H1 (cell line): Measurements from ENCODE around the gene CELF2. TPM values are rescaled to one million over a fixed set of nuclear protein-coding genes. Genes with fewer than 3 reads are reported as not detected.

ENCODE experiments used
- CTCF ChIA-PET: fragments of 300-600 bp; sonication (Branson Sonifier 250); formaldehyde crosslinking; loops from one replicate; lab custom pipeline; 2021; ENCODE audit not compliant: partially characterized antibody; lab: Charles Lee
- POLR2A ChIA-PET: fragments of 300-600 bp; sonication (Branson Sonifier 250); formaldehyde crosslinking; loops from one replicate; lab custom pipeline; 2021; ENCODE audit warnings: inconsistent platforms; ENCODE audit not compliant: partially characterized antibody; lab: Charles Lee
- DNase-seq, 2 experiments: peaks; one replicate each; pipeline versions ENCODE4 v3.0.0 to v3.0.0-alpha.2; 2010 to 2022; ENCODE audit warnings: low spot score in 2 of 2, low read depth in 1 of 2, mixed read lengths in 1 of 2
- FAIRE-seq: peaks from 2 replicates; lab custom pipeline; 2011; peaks lifted over from hg19 to GRCh38; lab: Jason Lieb, UNC
- H2AFZ ChIP-seq: 2 replicates; pipeline ENCODE4 v1.8.1; 2012; ENCODE audit warnings: low read length, inconsistent platforms
- H2AK5ac ChIP-seq: 2 replicates; pipeline ENCODE4 v1.6.1; 2013; ENCODE audit warnings: low read depth, low read length
- H2BK120ac ChIP-seq: replicated peaks from 2 replicates; pipeline ENCODE3; 2013; ENCODE audit warnings: low read depth, low read length, inconsistent platforms
- H2BK12ac ChIP-seq: 2 replicates; pipeline ENCODE4 v1.6.1; 2013; ENCODE audit warnings: low read depth, low read length
- H2BK15ac ChIP-seq: 2 replicates; pipeline ENCODE4 v1.6.1; 2013; ENCODE audit warnings: low read length
- H2BK20ac ChIP-seq: 2 replicates; pipeline ENCODE4 v1.6.1; 2013; ENCODE audit warnings: low read length
- H2BK5ac ChIP-seq: 2 replicates; pipeline ENCODE4 v1.6.1; 2013; ENCODE audit warnings: low read depth, low read length
- H3K14ac ChIP-seq: 2 replicates; pipeline ENCODE4 v1.6.1; 2013; ENCODE audit warnings: inconsistent platforms; ENCODE audit not compliant: insufficient read length
- H3K18ac ChIP-seq: 2 replicates; pipeline ENCODE4 v1.6.1; 2013; ENCODE audit warnings: low read length; ENCODE audit errors: extremely low read depth
- H3K23ac ChIP-seq: 2 replicates; pipeline ENCODE4 v1.6.1; 2013; ENCODE audit warnings: inconsistent platforms; ENCODE audit not compliant: insufficient read length
- H3K23me2 ChIP-seq: 2 replicates; pipeline ENCODE4 v1.6.1; 2013; ENCODE audit warnings: low read depth, low read length
- H3K27ac ChIP-seq: 2 replicates; pipeline ENCODE4 v1.6.1; 2011; ENCODE audit warnings: low read depth, low read length, inconsistent platforms
- H3K27me3 ChIP-seq, 4 experiments: replicated peaks in 1 of 4; 1 replicate in 1 of 4; 2 replicates in 3 of 4; pipeline versions ENCODE4 v1.6.1 to v1.8.1; 2011 to 2013; ENCODE audit warnings: low read length in 3 of 4, mild to moderate bottlenecking in 3 of 4, inconsistent platforms in 2 of 4, mixed read lengths in 2 of 4, moderate library complexity in 1 of 4; ENCODE audit not compliant: control insufficient read depth in 3 of 4, insufficient read depth in 3 of 4; ENCODE audit errors: extremely low read depth in 1 of 4
- H3K36me3 ChIP-seq, 4 experiments: 2 replicates each; pipeline versions ENCODE4 v1.6.1 to v1.8.1; 2011 to 2013; ENCODE audit warnings: mild to moderate bottlenecking in 4 of 4, low read length in 3 of 4, moderate library complexity in 2 of 4, control low read depth in 1 of 4, inconsistent platforms in 1 of 4; ENCODE audit not compliant: insufficient read depth in 4 of 4, control insufficient read depth in 2 of 4
- H3K4ac ChIP-seq: replicated peaks from 2 replicates; pipeline ENCODE3; 2013; ENCODE audit warnings: low read length, low read depth, mixed read lengths, inconsistent platforms; ENCODE audit not compliant: insufficient read length
- H3K4me1 ChIP-seq, 4 experiments: replicated peaks in 1 of 4; 1 replicate in 1 of 4; 2 replicates in 3 of 4; pipeline versions ENCODE4 v1.6.1 to v1.8.1; 2011 to 2013; ENCODE audit warnings: low read length in 3 of 4, inconsistent platforms in 2 of 4, mixed read lengths in 1 of 4; ENCODE audit not compliant: insufficient read depth in 4 of 4, control insufficient read depth in 3 of 4
- H3K4me2 ChIP-seq, 2 experiments: 2 replicates each; pipeline versions ENCODE4 v1.6.1 to v1.8.1; 2011 to 2013; ENCODE audit warnings: low read depth in 2 of 2, low read length in 2 of 2, control low read depth in 1 of 2, inconsistent platforms in 1 of 2, mild to moderate bottlenecking in 1 of 2; ENCODE audit not compliant: insufficient read depth in 1 of 2
- H3K4me3 ChIP-seq, 4 experiments: fragments of 200-600, 300-600 bp in 1 of 4; sonication (generic), shearing (Covaris generic), sonication (Bioruptor Twin) in 1 of 4; 2 replicates each; pipeline versions ENCODE4 v1.5.1 to v1.8.1; 2011 to 2016; ENCODE audit warnings: low read length in 4 of 4, low read depth in 3 of 4, control low read depth in 2 of 4, inconsistent platforms in 2 of 4, mild to moderate bottlenecking in 2 of 4, mixed read lengths in 1 of 4, moderate library complexity in 1 of 4; ENCODE audit not compliant: insufficient read depth in 2 of 4; ENCODE audit errors: extremely low read depth in 1 of 4
- H3K56ac ChIP-seq: replicated peaks from 2 replicates; pipeline ENCODE3; 2013; ENCODE audit warnings: low read depth, mild to moderate bottlenecking, mixed read lengths, low read length, inconsistent platforms; ENCODE audit not compliant: insufficient read length
- H3K79me1 ChIP-seq: 2 replicates; pipeline ENCODE4 v1.6.1; 2013; ENCODE audit warnings: low read depth, low read length, control low read depth
- H3K79me2 ChIP-seq, 2 experiments: 2 replicates each; pipeline versions ENCODE4 v1.6.1 to v1.8.1; 2012 to 2013; ENCODE audit warnings: low read length in 2 of 2, mild to moderate bottlenecking in 2 of 2, inconsistent platforms in 1 of 2; ENCODE audit not compliant: insufficient read depth in 2 of 2, control insufficient read depth in 1 of 2
- H3K9ac ChIP-seq, 4 experiments: replicated peaks in 1 of 4; 1 replicate in 1 of 4; 2 replicates in 3 of 4; pipeline versions ENCODE4 v1.6.1 to v1.8.1; 2011 to 2013; ENCODE audit warnings: low read depth in 3 of 4, low read length in 3 of 4, control low read depth in 2 of 4, mild to moderate bottlenecking in 2 of 4, moderate library complexity in 2 of 4, inconsistent platforms in 1 of 4; ENCODE audit errors: extremely low read depth in 1 of 4
- H3K9me3 ChIP-seq, 2 experiments: 2 replicates each; pipeline versions ENCODE4 v1.6.1 to v1.8.1; 2012 to 2013; ENCODE audit warnings: mild to moderate bottlenecking in 2 of 2, moderate library complexity in 2 of 2, control low read depth in 1 of 2, inconsistent platforms in 1 of 2, low read depth in 1 of 2, low read length in 1 of 2, mixed read lengths in 1 of 2; ENCODE audit not compliant: insufficient read depth in 2 of 2
- H4K20me1 ChIP-seq, 2 experiments: replicated peaks in 1 of 2; 2 replicates each; pipeline versions ENCODE3 to v1.8.1; 2011 to 2013; ENCODE audit warnings: inconsistent platforms in 2 of 2, low read length in 2 of 2, mild to moderate bottlenecking in 1 of 2; ENCODE audit not compliant: insufficient read depth in 2 of 2, control insufficient read depth in 1 of 2
- H4K5ac ChIP-seq: 2 replicates; pipeline ENCODE4 v1.6.1; 2013; ENCODE audit warnings: low read length, low read depth, mixed read lengths, inconsistent platforms; ENCODE audit not compliant: insufficient read length
- H4K8ac ChIP-seq: 2 replicates; pipeline ENCODE4 v1.8.0; 2013; ENCODE audit warnings: mild to moderate bottlenecking, moderate library complexity, low read length, inconsistent platforms; ENCODE audit not compliant: insufficient read depth; ENCODE audit errors: extremely low read depth
- H4K91ac ChIP-seq: replicated peaks from 2 replicates; pipeline ENCODE3; 2013; ENCODE audit warnings: low read length, mixed read lengths, inconsistent platforms; ENCODE audit not compliant: insufficient read length
- ATF3 ChIP-seq: IDR thresholded peaks from 2 replicates; pipeline ENCODE4 v1.6.1; 2011; ENCODE audit warnings: low read depth, mild to moderate bottlenecking, low read length; ENCODE audit not compliant: insufficient read depth
- BCL11A ChIP-seq, 2 experiments: IDR thresholded peaks; one replicate each; pipeline ENCODE4 v1.6.1; 2011; ENCODE audit warnings: low read depth in 2 of 2, low read length in 2 of 2, mild to moderate bottlenecking in 2 of 2
- CEBPB ChIP-seq: IDR thresholded peaks from 2 replicates; pipeline ENCODE4 v1.6.1; 2012; ENCODE audit warnings: low read depth, low read length
- CHD1 ChIP-seq: IDR thresholded peaks from 2 replicates; pipeline ENCODE4 v1.6.1; 2012; ENCODE audit warnings: low read depth, low read length, improper control_type of control experiment
- EGR1 ChIP-seq: IDR thresholded peaks from 2 replicates; pipeline ENCODE4 v1.6.1; 2011; ENCODE audit warnings: low read depth, low read length, borderline replicate concordance
- EP300 ChIP-seq, 2 experiments: IDR thresholded peaks; 1 replicate in 1 of 2; 2 replicates in 1 of 2; pipeline ENCODE4 v1.6.1; 2011 to 2012; ENCODE audit warnings: low read depth in 2 of 2, low read length in 2 of 2, mild to moderate bottlenecking in 2 of 2, borderline replicate concordance in 1 of 2, inconsistent platforms in 1 of 2, moderate library complexity in 1 of 2
- RFX5 ChIP-seq: IDR thresholded peaks from 2 replicates; pipeline ENCODE4 v1.6.1; 2011; ENCODE audit warnings: low read depth, low read length, improper control_type of control experiment, borderline replicate concordance
- SIN3A ChIP-seq, 2 experiments: IDR thresholded peaks in 1 of 2; conservative IDR thresholded peaks in 1 of 2; 2 replicates each; pipeline ENCODE4 v1.6.1; 2011 to 2012; ENCODE audit warnings: low read length in 2 of 2, improper control_type of control experiment in 1 of 2, low read depth in 1 of 2, mild to moderate bottlenecking in 1 of 2
- SP2 ChIP-seq: IDR thresholded peaks from 2 replicates; pipeline ENCODE4 v1.6.1; 2012; ENCODE audit warnings: mild to moderate bottlenecking, low read length, inconsistent platforms
- TAF1 ChIP-seq: IDR thresholded peaks from 2 replicates; pipeline ENCODE4 v1.6.1; 2011; ENCODE audit warnings: mild to moderate bottlenecking, low read depth, low read length
- WGBS, 2 experiments: shearing (Covaris generic) in 1 of 2; methylation state at CpG; one replicate each; pipeline versions ENCODE4 v1.1.6 to v1.1.7; 2013 to 2015; ENCODE audit warnings: low lambda C conversion rate in 2 of 2, mixed read lengths in 2 of 2, inconsistent platforms in 1 of 2, low coverage in 1 of 2, missing lambda C conversion rate in 1 of 2; ENCODE audit not compliant: insufficient replicate concordance in 2 of 2, insufficient coverage in 1 of 2, insufficient read length in 1 of 2; ENCODE audit errors: extremely low coverage in 1 of 2, missing lambda C conversion rate in 1 of 2; 5-methylcytosine and 5-hydroxymethylcytosine counted together
- polyA plus RNA-seq, 7 experiments: library from polyadenylated mRNA; depleted of rRNA in 3 of 7; stranded (reverse) in 5 of 7; unstranded in 2 of 7; fragments of >200 nt in 5 of 7; fragments of 200-250 nt in 2 of 7; gene quantifications; 1 replicate in 5 of 7; 2 replicates in 1 of 7; 4 replicates in 1 of 7; pipeline versions ENCODE4 v1.2.1 to v1.2.3, GENCODE V29; 2011 to 2013; ENCODE audit warnings: missing spikeins in 2 of 7, mixed read lengths in 2 of 7
- total RNA-seq: library from RNA; stranded (reverse); fragmentation: NEBNext Ultra II Directional; extraction: Animal tissue kit (Norgen Biotek cat#: 25700); gene quantifications from 2 replicates; pipeline ENCODE4 v1.2.1, GENCODE V29; 2021

Gene CELF2
- total and polyA plus RNA-seq, 2 of the 8 experiments (the other 6 are each of a cell fraction or from before 2014, with no cell fraction given) = 18.3 to 22.7 TPM

GRCh38 chr10:11165591-11166543, 148.2 kb downstream of the CELF2 start:
- no peak overlapping the region for H4K91ac ChIP-seq
- H3K9ac ChIP-seq = peak overlapping the region; percentile 42 to 68 (median 54); a peak in 6 of 7 replicates
- H4K8ac ChIP-seq = peak overlapping the region; percentile 77; the same call in 1 of the 2 replicates
- no peak overlapping the region for H3K27ac ChIP-seq
- H2AK5ac ChIP-seq = no peak overlapping the region
- H2AFZ ChIP-seq = peak overlapping the region; percentile 88; the same call in 1 of the 2 replicates
- peaks cover 3 to 15% (median 8%) of the 10 kb centered on the region in 4 experiments; a peak in 6 of 7 replicates for H3K4me1 ChIP-seq
- H4K20me1 ChIP-seq = no peaks in the 10 kb centered on the region
- H3K9me3 ChIP-seq = peaks cover 4% of the 10 kb centered on the region in 2 experiments; a peak in 2 of 4 replicates
- peak overlapping the region; percentile 54 to 96 (median 69) for H3K4me3 ChIP-seq
- H3K14ac ChIP-seq = no peak overlapping the region
- no peak overlapping the region for H4K5ac ChIP-seq
- CTCF ChIA-PET = interaction anchor here (0.6 to 2.7 kb wide), 24 partner anchors 9 to 763 kb away, joined by 3 to 15 read pairs (median 3); no protein-coding TSS in a partner anchor
- H3K27me3 ChIP-seq = peaks cover 0 to 1% (median 0%) of the 10 kb centered on the region in 4 experiments; a peak in 2 of 7 replicates
- POLR2A ChIA-PET = interaction anchor here (0.9 to 1.4 kb wide), 2 partner anchors 16 to 69 kb away, joined by 3 read pairs; no protein-coding TSS in a partner anchor
- H2BK12ac ChIP-seq = no peak overlapping the region
- peaks cover 12% of the 10 kb centered on the region; the same call in 1 of the 2 replicates for H3K23me2 ChIP-seq
- H3K18ac ChIP-seq = no peak overlapping the region
- no peak overlapping the region for H2BK5ac ChIP-seq
- no peak for DNase-seq
- FAIRE-seq = peak; percentile 88
- peak overlapping the region; percentile 93 to 98 for H3K4me2 ChIP-seq
- no peak overlapping the region for H2BK20ac ChIP-seq
- no peak overlapping the region for H3K23ac ChIP-seq
- 8% methylated on average over 33 of the region's 44 CpGs; no CpG with 5 or more reads in 1 of the 2 experiments for WGBS, 2 experiments
- H2BK120ac ChIP-seq = no peak overlapping the region
- H3K4ac ChIP-seq = no peak overlapping the region
- no peaks in the 10 kb centered on the region for H3K36me3 ChIP-seq
- H2BK15ac ChIP-seq = no peak overlapping the region
- no peaks in the 10 kb centered on the region; the same call in 1 of the 2 replicates for H3K79me1 ChIP-seq
- no peak overlapping the region for H3K56ac ChIP-seq
- no peaks in the 10 kb centered on the region for H3K79me2 ChIP-seq
- TF ChIP-seq CEBPB (no peak), RFX5 (no peak), EP300 (IDR thresholded peaks at IDR 0.05; ENCODE audit: borderline replicate concordance in 1 of 2, low read depth in 2 of 2, low read length in 2 of 2) (no peak), SP2 (no peak), CHD1 (no peak), BCL11A (IDR thresholded peaks at IDR 0.05; ENCODE audit: low read depth in 2 of 2, low read length in 2 of 2) (no peak), ATF3 (no peak), TAF1 (peak; percentile 36; the same call in 1 of the 2 replicates), EGR1 (no peak), SIN3A (conservative IDR thresholded peaks at IDR 0.05 in 1 of 2, IDR thresholded peaks at IDR 0.05 in 1 of 2; ENCODE audit: low read depth in 1 of 2, low read length in 2 of 2) (no peak; a peak in 1 of 4 replicates)
